HEK293 (cell line): ENCODE data around the gene CPNE5.

ENCODE experiments used
- GFI1B ChIP-seq: fragments of 450-650 bp; formaldehyde crosslinking; IDR thresholded peaks from 2 replicates; pipeline ENCODE4 v1.5.1; 2016; ENCODE audit warnings: missing biosample characterization, missing genetic modification characterization
- MEIS1 ChIP-seq: sonication (generic); formaldehyde crosslinking; IDR thresholded peaks from 2 replicates; pipeline ENCODE4 v1.8.1; 2022; ENCODE audit warnings: missing genetic modification reagents, mild to moderate bottlenecking, borderline replicate concordance
- SCRT1 ChIP-seq: fragments of 450-650 bp; formaldehyde crosslinking; IDR thresholded peaks from 2 replicates; pipeline ENCODE4 v1.5.1; 2016; ENCODE audit warnings: missing biosample characterization, missing genetic modification characterization, borderline replicate concordance
- YY2 ChIP-seq: fragments of 450-650 bp; formaldehyde crosslinking; IDR thresholded peaks from 2 replicates; pipeline ENCODE4 v1.5.1; 2016; ENCODE audit warnings: missing biosample characterization, missing genetic modification characterization
- ZIC2 ChIP-seq: fragments of 450-650 bp; formaldehyde crosslinking; IDR thresholded peaks from 2 replicates; pipeline ENCODE4 v1.5.1; 2016; ENCODE audit warnings: missing biosample characterization, missing genetic modification characterization
- ZNF121 ChIP-seq: fragments of 450-650 bp; formaldehyde crosslinking; IDR thresholded peaks from 2 replicates; pipeline ENCODE4 v1.5.1; 2016; ENCODE audit warnings: missing biosample characterization, missing genetic modification characterization
- ZNF138 ChIP-seq: fragments of 450-650 bp; formaldehyde crosslinking; IDR thresholded peaks from 2 replicates; pipeline ENCODE4 v1.5.1; 2016; ENCODE audit warnings: missing biosample characterization, missing genetic modification characterization, borderline replicate concordance
- ZNF175 ChIP-seq: fragments of 450-650 bp; formaldehyde crosslinking; IDR thresholded peaks from 2 replicates; pipeline ENCODE4 v1.5.1; 2016; ENCODE audit warnings: missing biosample characterization, missing genetic modification characterization
- ZNF184 ChIP-seq: fragments of 450-650 bp; IDR thresholded peaks from 2 replicates; pipeline ENCODE4 v1.5.1; 2018; ENCODE audit warnings: missing biosample characterization, mild to moderate bottlenecking, missing genetic modification characterization
- ZNF2 ChIP-seq: fragments of 450-650 bp; formaldehyde crosslinking; IDR thresholded peaks from 2 replicates; pipeline ENCODE4 v1.5.1; 2016; ENCODE audit warnings: missing biosample characterization, missing genetic modification characterization
- ZNF211 ChIP-seq: fragments of 450-650 bp; formaldehyde crosslinking; IDR thresholded peaks from 2 replicates; pipeline ENCODE4 v1.5.1; 2016; ENCODE audit warnings: low read depth, missing biosample characterization, missing genetic modification characterization
- ZNF221 ChIP-seq: fragments of 450-650 bp; formaldehyde crosslinking; IDR thresholded peaks from 2 replicates; pipeline ENCODE4 v1.5.1; 2017; ENCODE audit warnings: missing biosample characterization, missing genetic modification characterization, borderline replicate concordance
- ZNF248 ChIP-seq: fragments of 450-650 bp; formaldehyde crosslinking; IDR thresholded peaks from 2 replicates; pipeline ENCODE4 v1.5.1; 2017; ENCODE audit warnings: missing biosample characterization, missing genetic modification characterization
- ZNF266 ChIP-seq: fragments of 450-650 bp; formaldehyde crosslinking; IDR thresholded peaks from 2 replicates; pipeline ENCODE4 v1.5.1; 2016; ENCODE audit warnings: missing biosample characterization, missing genetic modification characterization, low read depth
- ZNF341 ChIP-seq: fragments of 450-650 bp; formaldehyde crosslinking; IDR thresholded peaks from 2 replicates; pipeline ENCODE4; 2016; ENCODE audit warnings: low read depth, missing biosample characterization, missing genetic modification characterization
- ZNF366 ChIP-seq: fragments of 450-650 bp; formaldehyde crosslinking; conservative IDR thresholded peaks from 2 replicates; pipeline ENCODE4 v1.5.1; 2016; ENCODE audit warnings: missing biosample characterization, missing genetic modification characterization
- ZNF394 ChIP-seq: fragments of 450-650 bp; formaldehyde crosslinking; IDR thresholded peaks from 2 replicates; pipeline ENCODE4 v1.5.1; 2016; ENCODE audit warnings: missing biosample characterization, missing genetic modification characterization, mild to moderate bottlenecking, moderate library complexity, borderline replicate concordance
- ZNF521 ChIP-seq: fragments of 450-650 bp; formaldehyde crosslinking; IDR thresholded peaks from 2 replicates; pipeline ENCODE4 v1.5.1; 2017; ENCODE audit warnings: missing biosample characterization, mild to moderate bottlenecking, missing genetic modification characterization
- ZNF529 ChIP-seq: fragments of 450-650 bp; formaldehyde crosslinking; IDR thresholded peaks from 2 replicates; pipeline ENCODE4 v1.5.1; 2017; ENCODE audit warnings: missing genetic modification characterization, missing biosample characterization; ENCODE audit not compliant: insufficient replicate concordance
- ZNF600 ChIP-seq: fragments of 450-650 bp; formaldehyde crosslinking; IDR thresholded peaks from 2 replicates; pipeline ENCODE4 v1.5.1; 2016; ENCODE audit warnings: missing biosample characterization, missing genetic modification characterization
- ZNF623 ChIP-seq: fragments of 450-650 bp; formaldehyde crosslinking; IDR thresholded peaks from 2 replicates; pipeline ENCODE4 v1.5.1; 2016; ENCODE audit warnings: missing biosample characterization, missing genetic modification characterization
- ZNF776 ChIP-seq: fragments of 450-650 bp; formaldehyde crosslinking; IDR thresholded peaks from 2 replicates; pipeline ENCODE4 v1.5.0; 2017; ENCODE audit warnings: missing biosample characterization, missing genetic modification characterization, borderline replicate concordance
- ZNF785 ChIP-seq: fragments of 450-650 bp; formaldehyde crosslinking; IDR thresholded peaks from 2 replicates; pipeline ENCODE4 v1.5.1; 2016; ENCODE audit warnings: missing biosample characterization, missing genetic modification characterization
- TF ChIP-seq, protein P1 (sequence below): fragments of 450-650 bp; formaldehyde crosslinking; IDR thresholded peaks from 2 replicates; pipeline ENCODE4 v1.5.1; 2016; ENCODE audit warnings: missing biosample characterization, missing genetic modification characterization
- TF ChIP-seq, protein P2 (sequence below): fragments of 450-650 bp; formaldehyde crosslinking; conservative IDR thresholded peaks from 2 replicates; pipeline ENCODE4 v1.5.1; 2016; ENCODE audit warnings: low read depth, missing biosample characterization, missing genetic modification characterization
- TF ChIP-seq, protein P3 (sequence below): fragments of 450-650 bp; formaldehyde crosslinking; IDR thresholded peaks from 2 replicates; pipeline ENCODE4 v1.5.1; 2016; ENCODE audit warnings: missing biosample characterization, missing genetic modification characterization
- TF ChIP-seq, protein P4 (sequence below): fragments of 450-650 bp; formaldehyde crosslinking; IDR thresholded peaks from 2 replicates; pipeline ENCODE4; 2016; ENCODE audit warnings: missing biosample characterization, missing genetic modification characterization
- TF ChIP-seq, protein P5 (sequence below): fragments of 450-650 bp; formaldehyde crosslinking; IDR thresholded peaks from 2 replicates; pipeline ENCODE4 v1.5.1; 2016; ENCODE audit warnings: missing biosample characterization, missing genetic modification characterization, low read depth
- TF ChIP-seq, protein P6 (sequence below): fragments of 450-650 bp; formaldehyde crosslinking; IDR thresholded peaks from 2 replicates; pipeline ENCODE4 v1.5.1; 2016; ENCODE audit warnings: missing biosample characterization, missing genetic modification characterization

The CPNE5 gene

DNA sequence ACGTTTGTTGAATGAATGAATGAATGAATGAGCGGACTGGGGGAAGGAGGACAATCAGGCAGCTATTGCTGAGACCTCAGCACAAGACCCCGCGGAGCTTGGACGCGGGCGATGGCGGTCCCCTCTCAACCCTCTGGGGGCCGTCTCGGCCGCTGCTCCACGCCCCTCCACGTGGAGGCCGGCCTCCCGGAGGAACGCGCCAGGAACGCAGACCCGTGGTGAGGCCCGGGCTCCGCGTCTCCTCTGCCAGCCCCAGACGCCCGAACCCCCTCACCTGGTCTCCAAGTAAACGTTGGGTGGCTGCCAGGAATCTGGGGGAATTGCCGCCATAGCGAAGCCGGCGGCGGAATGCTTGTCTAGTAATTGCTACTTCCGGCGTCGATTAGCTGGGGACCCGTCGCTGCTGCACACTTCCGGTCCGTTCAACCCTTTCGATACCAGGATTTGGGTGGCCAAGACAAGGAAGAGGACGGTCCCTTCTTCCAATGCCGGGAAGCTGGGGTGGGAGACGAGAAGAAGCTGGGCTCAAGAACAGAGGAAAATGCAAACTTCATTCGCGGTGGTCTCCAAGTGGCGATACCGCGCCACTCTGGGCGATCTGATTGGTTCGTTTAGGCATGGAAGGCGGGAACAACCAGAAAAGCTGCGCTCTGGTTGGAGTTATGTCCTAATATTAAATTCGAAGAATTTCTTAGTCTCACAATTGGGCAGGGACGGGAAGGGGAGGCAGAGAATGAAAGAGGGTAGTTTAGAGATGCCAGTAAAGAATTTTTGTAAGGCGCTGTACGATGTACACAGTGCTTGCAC is 35.4 kb upstream of the CPNE5 start, which contains the start of gene PPIL1 (continued):
- no peak for TF ChIP-seq ZNF776 (tag by site-specific recombination)
- no peak for TF ChIP-seq ZNF266
- TF ChIP-seq ZNF341: peak; percentile 67
- TF ChIP-seq, protein P1, sequence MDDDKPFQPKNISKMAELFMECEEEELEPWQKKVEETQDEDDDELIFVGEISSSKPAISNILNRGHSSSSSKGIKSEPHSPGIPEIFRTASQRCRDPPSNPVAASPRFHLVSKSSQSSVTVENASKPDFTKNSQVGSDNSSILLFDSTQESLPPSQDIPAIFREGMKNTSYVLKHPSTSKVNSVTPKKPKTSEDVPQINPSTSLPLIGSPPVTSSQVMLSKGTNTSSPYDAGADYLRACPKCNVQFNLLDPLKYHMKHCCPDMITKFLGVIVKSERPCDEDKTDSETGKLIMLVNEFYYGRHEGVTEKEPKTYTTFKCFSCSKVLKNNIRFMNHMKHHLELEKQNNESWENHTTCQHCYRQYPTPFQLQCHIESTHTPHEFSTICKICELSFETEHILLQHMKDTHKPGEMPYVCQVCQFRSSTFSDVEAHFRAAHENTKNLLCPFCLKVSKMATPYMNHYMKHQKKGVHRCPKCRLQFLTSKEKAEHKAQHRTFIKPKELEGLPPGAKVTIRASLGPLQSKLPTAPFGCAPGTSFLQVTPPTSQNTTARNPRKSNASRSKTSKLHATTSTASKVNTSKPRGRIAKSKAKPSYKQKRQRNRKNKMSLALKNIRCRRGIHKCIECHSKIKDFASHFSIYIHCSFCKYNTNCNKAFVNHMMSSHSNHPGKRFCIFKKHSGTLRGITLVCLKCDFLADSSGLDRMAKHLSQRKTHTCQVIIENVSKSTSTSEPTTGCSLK (tag by site-specific recombination): no peak
- peak; percentile 99 for TF ChIP-seq ZNF394
- TF ChIP-seq YY2: peak; percentile 94
- TF ChIP-seq GFI1B (tag by site-specific recombination): peak; percentile 68
- no peak for TF ChIP-seq ZNF521 (tag by site-specific recombination)
- TF ChIP-seq ZNF184 (tag by site-specific recombination): peak; percentile 65; the same call in 1 of the 2 replicates
- TF ChIP-seq SCRT1 (tag by site-specific recombination): no peak
- no peak for TF ChIP-seq ZNF138 (tag by site-specific recombination)
- TF ChIP-seq, protein P2, sequence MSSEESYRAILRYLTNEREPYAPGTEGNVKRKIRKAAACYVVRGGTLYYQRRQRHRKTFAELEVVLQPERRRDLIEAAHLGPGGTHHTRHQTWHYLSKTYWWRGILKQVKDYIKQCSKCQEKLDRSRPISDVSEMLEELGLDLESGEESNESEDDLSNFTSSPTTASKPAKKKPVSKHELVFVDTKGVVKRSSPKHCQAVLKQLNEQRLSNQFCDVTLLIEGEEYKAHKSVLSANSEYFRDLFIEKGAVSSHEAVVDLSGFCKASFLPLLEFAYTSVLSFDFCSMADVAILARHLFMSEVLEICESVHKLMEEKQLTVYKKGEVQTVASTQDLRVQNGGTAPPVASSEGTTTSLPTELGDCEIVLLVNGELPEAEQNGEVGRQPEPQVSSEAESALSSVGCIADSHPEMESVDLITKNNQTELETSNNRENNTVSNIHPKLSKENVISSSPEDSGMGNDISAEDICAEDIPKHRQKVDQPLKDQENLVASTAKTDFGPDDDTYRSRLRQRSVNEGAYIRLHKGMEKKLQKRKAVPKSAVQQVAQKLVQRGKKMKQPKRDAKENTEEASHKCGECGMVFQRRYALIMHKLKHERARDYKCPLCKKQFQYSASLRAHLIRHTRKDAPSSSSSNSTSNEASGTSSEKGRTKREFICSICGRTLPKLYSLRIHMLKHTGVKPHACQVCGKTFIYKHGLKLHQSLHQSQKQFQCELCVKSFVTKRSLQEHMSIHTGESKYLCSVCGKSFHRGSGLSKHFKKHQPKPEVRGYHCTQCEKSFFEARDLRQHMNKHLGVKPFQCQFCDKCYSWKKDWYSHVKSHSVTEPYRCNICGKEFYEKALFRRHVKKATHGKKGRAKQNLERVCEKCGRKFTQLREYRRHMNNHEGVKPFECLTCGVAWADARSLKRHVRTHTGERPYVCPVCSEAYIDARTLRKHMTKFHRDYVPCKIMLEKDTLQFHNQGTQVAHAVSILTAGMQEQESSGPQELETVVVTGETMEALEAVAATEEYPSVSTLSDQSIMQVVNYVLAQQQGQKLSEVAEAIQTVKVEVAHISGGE: peak; percentile 99
- peak; percentile 75 for TF ChIP-seq ZNF121 (tag by site-specific recombination)
- peak; percentile 57 for TF ChIP-seq ZIC2 (tag by site-specific recombination)
- no peak for TF ChIP-seq ZNF211
- no peak for TF ChIP-seq ZNF529 (tag by site-specific recombination)
- no peak for TF ChIP-seq ZNF175 (tag by site-specific recombination)
- no peak for TF ChIP-seq ZNF248
- no peak; the same call in 1 of the 2 replicates for TF ChIP-seq ZNF623 (tag by site-specific recombination)
- TF ChIP-seq MEIS1 (CRISPR knock-in tag): no peak
- TF ChIP-seq, protein P3, sequence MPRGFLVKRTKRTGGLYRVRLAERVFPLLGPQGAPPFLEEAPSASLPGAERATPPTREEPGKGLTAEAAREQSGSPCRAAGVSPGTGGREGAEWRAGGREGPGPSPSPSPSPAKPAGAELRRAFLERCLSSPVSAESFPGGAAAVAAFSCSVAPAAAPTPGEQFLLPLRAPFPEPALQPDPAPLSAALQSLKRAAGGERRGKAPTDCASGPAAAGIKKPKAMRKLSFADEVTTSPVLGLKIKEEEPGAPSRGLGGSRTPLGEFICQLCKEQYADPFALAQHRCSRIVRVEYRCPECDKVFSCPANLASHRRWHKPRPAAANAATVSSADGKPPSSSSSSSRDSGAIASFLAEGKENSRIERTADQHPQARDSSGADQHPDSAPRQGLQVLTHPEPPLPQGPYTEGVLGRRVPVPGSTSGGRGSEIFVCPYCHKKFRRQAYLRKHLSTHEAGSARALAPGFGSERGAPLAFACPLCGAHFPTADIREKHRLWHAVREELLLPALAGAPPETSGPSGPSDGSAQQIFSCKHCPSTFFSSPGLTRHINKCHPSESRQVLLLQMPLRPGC: peak; percentile 93
- TF ChIP-seq ZNF366: no peak; the same call in 1 of the 2 replicates
- TF ChIP-seq, protein P4, sequence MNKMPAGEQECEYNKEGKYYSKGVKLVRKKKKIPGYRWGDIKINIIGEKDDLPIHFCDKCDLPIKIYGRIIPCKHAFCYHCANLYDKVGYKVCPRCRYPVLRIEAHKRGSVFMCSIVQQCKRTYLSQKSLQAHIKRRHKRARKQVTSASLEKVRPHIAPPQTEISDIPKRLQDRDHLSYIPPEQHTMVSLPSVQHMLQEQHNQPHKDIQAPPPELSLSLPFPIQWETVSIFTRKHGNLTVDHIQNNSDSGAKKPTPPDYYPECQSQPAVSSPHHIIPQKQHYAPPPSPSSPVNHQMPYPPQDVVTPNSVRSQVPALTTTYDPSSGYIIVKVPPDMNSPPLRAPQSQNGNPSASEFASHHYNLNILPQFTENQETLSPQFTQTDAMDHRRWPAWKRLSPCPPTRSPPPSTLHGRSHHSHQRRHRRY: no peak
- TF ChIP-seq ZNF2: peak; percentile 95
- TF ChIP-seq, protein P5, sequence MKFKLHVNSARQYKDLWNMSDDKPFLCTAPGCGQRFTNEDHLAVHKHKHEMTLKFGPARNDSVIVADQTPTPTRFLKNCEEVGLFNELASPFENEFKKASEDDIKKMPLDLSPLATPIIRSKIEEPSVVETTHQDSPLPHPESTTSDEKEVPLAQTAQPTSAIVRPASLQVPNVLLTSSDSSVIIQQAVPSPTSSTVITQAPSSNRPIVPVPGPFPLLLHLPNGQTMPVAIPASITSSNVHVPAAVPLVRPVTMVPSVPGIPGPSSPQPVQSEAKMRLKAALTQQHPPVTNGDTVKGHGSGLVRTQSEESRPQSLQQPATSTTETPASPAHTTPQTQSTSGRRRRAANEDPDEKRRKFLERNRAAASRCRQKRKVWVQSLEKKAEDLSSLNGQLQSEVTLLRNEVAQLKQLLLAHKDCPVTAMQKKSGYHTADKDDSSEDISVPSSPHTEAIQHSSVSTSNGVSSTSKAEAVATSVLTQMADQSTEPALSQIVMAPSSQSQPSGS (tag by site-specific recombination): no peak
- 0 out of 2 replicates have a peak, but pooled peaks have one; percentile 18 for TF ChIP-seq ZNF785 (tag by site-specific recombination)
- TF ChIP-seq, protein P6, sequence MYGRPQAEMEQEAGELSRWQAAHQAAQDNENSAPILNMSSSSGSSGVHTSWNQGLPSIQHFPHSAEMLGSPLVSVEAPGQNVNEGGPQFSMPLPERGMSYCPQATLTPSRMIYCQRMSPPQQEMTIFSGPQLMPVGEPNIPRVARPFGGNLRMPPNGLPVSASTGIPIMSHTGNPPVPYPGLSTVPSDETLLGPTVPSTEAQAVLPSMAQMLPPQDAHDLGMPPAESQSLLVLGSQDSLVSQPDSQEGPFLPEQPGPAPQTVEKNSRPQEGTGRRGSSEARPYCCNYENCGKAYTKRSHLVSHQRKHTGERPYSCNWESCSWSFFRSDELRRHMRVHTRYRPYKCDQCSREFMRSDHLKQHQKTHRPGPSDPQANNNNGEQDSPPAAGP: peak; percentile 92
- TF ChIP-seq ZNF221 (tag by site-specific recombination): no peak
- TF ChIP-seq ZNF600 (tag by site-specific recombination): peak; percentile 69; the same call in 1 of the 2 replicates
